ENCODE results near the gene NFIB. TPM values are rescaled to one million over a fixed set of nuclear protein-coding genes. Genes with fewer than 3 reads are reported as not detected.

The NFIB gene
- polyA plus RNA-seq, 1 experiment: 0.47 TPM

GRCh38 chr9:14312719-14313377, 1.1 kb downstream of the NFIB start:
- DNase-seq (ENCODE audit: low read depth): no peak
- POLR2A ChIA-PET: no interaction called here
- CTCF ChIA-PET: interaction anchor here (1.1 kb wide), 1 partner anchor 41 kb away, joined by 3 read pairs; no protein-coding TSS in a partner anchor
- Histone ChIP-seq H3K4me3 (ENCODE audit: low read depth, low read length) (peak overlapping the region; percentile 35), H3K36me3 (ENCODE audit: control insufficient read depth, insufficient read depth, low read length) (no peaks in the 10 kb centered on the region), H3K27me3 (ENCODE audit: control insufficient read depth, insufficient read depth, low read length) (peaks cover 22% of the 10 kb centered on the region)
- no peak for TF ChIP-seq CTCF (IDR thresholded peaks at IDR 0.05; ENCODE audit: insufficient read depth, low read depth, low read length)

DNA sequence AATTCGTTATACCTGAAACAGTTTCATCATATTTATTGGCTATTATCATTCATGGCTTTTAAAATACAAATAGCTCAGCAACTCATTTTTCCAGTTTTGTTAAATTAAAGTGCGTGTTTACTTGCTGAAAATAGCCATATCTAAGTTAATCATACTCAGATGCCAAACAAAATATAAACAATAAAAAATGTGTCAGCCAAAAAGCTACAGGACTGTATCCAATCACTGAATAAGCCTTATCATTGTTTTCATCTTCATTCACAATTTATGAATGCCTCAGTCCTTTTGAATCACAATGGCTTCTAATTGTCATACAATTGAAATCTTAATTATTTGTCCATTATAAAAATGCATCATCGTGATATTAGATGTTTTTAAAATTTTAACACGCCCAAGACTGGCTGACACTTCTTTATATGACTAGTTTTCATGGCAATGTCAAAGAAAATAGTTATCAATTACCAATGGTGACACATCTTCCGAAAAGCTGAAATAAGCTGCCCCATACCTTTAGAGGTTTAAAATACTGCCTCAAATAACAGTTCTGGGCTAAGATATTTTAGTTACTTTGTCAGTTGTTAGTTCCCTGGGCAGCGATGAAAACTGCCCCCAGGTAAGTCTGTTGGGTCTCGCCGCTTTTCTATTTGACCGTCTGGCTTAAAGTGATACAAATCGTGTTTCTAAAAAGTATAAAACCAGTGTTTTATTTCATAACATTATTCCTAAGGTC, 1.8 kb downstream of the NFIB start:
- CTCF ChIA-PET: interaction anchor here (1.1 kb wide), 1 partner anchor 42 kb away, joined by 3 read pairs; no protein-coding TSS in a partner anchor
- POLR2A ChIA-PET: no interaction called here
- Histone ChIP-seq H3K36me3 (ENCODE audit: control insufficient read depth, insufficient read depth, low read length) (no peaks in the 10 kb centered on the region), H3K27me3 (ENCODE audit: control insufficient read depth, insufficient read depth, low read length) (peaks cover 17% of the 10 kb centered on the region), H3K4me3 (ENCODE audit: low read depth, low read length) (no peak overlapping the region)
- DNase-seq (ENCODE audit: low read depth): no peak
- no peak for TF ChIP-seq CTCF (IDR thresholded peaks at IDR 0.05; ENCODE audit: insufficient read depth, low read depth, low read length)

- no peak for DNase-seq (ENCODE audit: low read depth)
- H3K4me3 ChIP-seq (ENCODE audit: low read depth, low read length): no peak overlapping the region
- POLR2A ChIA-PET: no interaction called here
- H3K36me3 ChIP-seq (ENCODE audit: control insufficient read depth, insufficient read depth, low read length): no peaks in the 10 kb centered on the region
- peaks cover 17% of the 10 kb centered on the region for H3K27me3 ChIP-seq (ENCODE audit: control insufficient read depth, insufficient read depth, low read length)
- TF ChIP-seq CTCF (IDR thresholded peaks at IDR 0.05; ENCODE audit: insufficient read depth, low read depth, low read length): no peak
- CTCF ChIA-PET: interaction anchor here (1.1 kb wide), 1 partner anchor 42 kb away, joined by 3 read pairs; no protein-coding TSS in a partner anchor
These were observed 2.6 kb downstream of the NFIB start for GRCh38 chr9:14311171-14311949.

GRCh38 chr9:14310311-14310710, 3.6 kb downstream of the NFIB start:
- peaks cover 11% of the 10 kb centered on the region for H3K27me3 ChIP-seq (ENCODE audit: control insufficient read depth, insufficient read depth, low read length)
- TF ChIP-seq CTCF (IDR thresholded peaks at IDR 0.05; ENCODE audit: insufficient read depth, low read depth, low read length): no peak
- no peak overlapping the region for H3K4me3 ChIP-seq (ENCODE audit: low read depth, low read length)
- H3K36me3 ChIP-seq (ENCODE audit: control insufficient read depth, insufficient read depth, low read length): no peaks in the 10 kb centered on the region
- DNase-seq (ENCODE audit: low read depth): no peak
- ChIA-PET POLR2A (no interaction called here), CTCF (no interaction called here)

GRCh38 chr9:14309403-14309802, 4.5 kb downstream of the NFIB start:
- no peak for TF ChIP-seq CTCF (IDR thresholded peaks at IDR 0.05; ENCODE audit: insufficient read depth, low read depth, low read length)
- POLR2A ChIA-PET: no interaction called here
- CTCF ChIA-PET: no interaction called here
- DNase-seq (ENCODE audit: low read depth): no peak
- no peak overlapping the region for H3K4me3 ChIP-seq (ENCODE audit: low read depth, low read length)
- peaks cover 11% of the 10 kb centered on the region for H3K27me3 ChIP-seq (ENCODE audit: control insufficient read depth, insufficient read depth, low read length)
- no peaks in the 10 kb centered on the region for H3K36me3 ChIP-seq (ENCODE audit: control insufficient read depth, insufficient read depth, low read length)

All from BJ (cell line).